HG03460 (cell line): Measurements from ENCODE around the gene STXBP3.
"Not testable (repeated sequence)": the region's sequence is repeated elsewhere in the genome, so short reads cannot be mapped to it uniquely, and the experiment has no call there.

Experiments
- ATAC-seq: cut with Tn5 transposase; IDR thresholded peaks from one replicate; pipeline ENCODE4 v1.9.1; 2021; ENCODE audit not compliant: unreplicated experiment

Gene STXBP3

GRCh38 chr1:108746382-108747170 is at the start of gene STXBP3:
Gene STXBP3, plus strand, starts transcription at chr1:108746674. Its CDS starts 64 bp downstream, at chr1:108746738.
- peak; percentile 93 for ATAC-seq

- no peak for ATAC-seq
These were observed 46.8 kb upstream of the STXBP3 start for GRCh38 chr1:108699375-108700332.

- ATAC-seq = no peak
These were observed 45.2 kb upstream of the STXBP3 start for GRCh38 chr1:108701176-108701849.

GRCh38 chr1:108702109-108702508 is 44.4 kb upstream of the STXBP3 start:
- ATAC-seq = not testable (repeated sequence)

- no peak for ATAC-seq
These were observed 42.5 kb upstream of the STXBP3 start for GRCh38 chr1:108703939-108704338.

- no peak for ATAC-seq
These were observed 42.0 kb upstream of the STXBP3 start for GRCh38 chr1:108704496-108704895.

GRCh38 chr1:108706643-108707042 is 39.8 kb upstream of the STXBP3 start:
- no peak for ATAC-seq

- ATAC-seq = no peak
These were observed 37.5 kb upstream of the STXBP3 start for GRCh38 chr1:108708691-108709660.

- no peak for ATAC-seq
These were observed 33.8 kb upstream of the STXBP3 start, which contains the start of gene FNDC7 for GRCh38 chr1:108712606-108713150. Gene FNDC7, plus strand, starts transcription at chr1:108712908. Its CDS starts 26 bp downstream, at chr1:108712934.

- ATAC-seq = no peak
These were observed 30.5 kb upstream of the STXBP3 start for GRCh38 chr1:108715932-108716331.

- no peak for ATAC-seq
These were observed 29.8 kb upstream of the STXBP3 start for GRCh38 chr1:108716437-108717230.

GRCh38 chr1:108717774-108718316 is 28.6 kb upstream of the STXBP3 start:
- ATAC-seq = no peak

GRCh38 chr1:108718927-108719655 is 27.4 kb upstream of the STXBP3 start:
- no peak for ATAC-seq

GRCh38 chr1:108719656-108720435 is 26.6 kb upstream of the STXBP3 start:
- ATAC-seq = no peak

- ATAC-seq = no peak
These were observed 24.2 kb upstream of the STXBP3 start for GRCh38 chr1:108722292-108722691.

GRCh38 chr1:108725906-108726305 is 20.6 kb upstream of the STXBP3 start:
- ATAC-seq = no peak

GRCh38 chr1:108728327-108728923 is 18.0 kb upstream of the STXBP3 start:
- no peak for ATAC-seq
